ENCODE measurements around the gene PADI4.

DNA sequence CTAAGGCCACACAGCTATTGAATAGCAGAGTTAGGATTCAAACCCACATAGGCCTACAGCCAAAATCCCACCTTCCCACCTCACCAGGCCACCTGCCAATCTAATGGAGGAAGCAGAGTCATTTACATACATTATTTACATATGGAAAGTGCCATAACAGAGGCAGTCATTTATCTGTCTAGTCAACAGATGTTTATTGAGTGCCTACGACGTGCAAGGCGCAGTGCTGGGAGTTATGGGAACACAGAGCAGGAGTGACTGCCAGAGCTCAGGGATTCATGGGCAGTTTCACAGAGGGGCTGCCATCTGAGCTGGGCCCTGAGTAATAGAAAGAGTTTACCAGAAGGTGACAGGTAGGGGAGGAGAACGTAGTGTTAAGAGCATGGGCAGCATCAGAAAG is 53.7 kb downstream of the PADI4 start:
- TF ChIP-seq POLR2A (IDR thresholded peaks at IDR 0.05; ENCODE audit: low read depth, low read length): no peak
- no peak for TF ChIP-seq FOS (IDR thresholded peaks at IDR 0.05; ENCODE audit: borderline replicate concordance, insufficient read depth, low read length)
